NOMO-1 treated with DMSO at 0.1 percent for 48 hours (cell line): ENCODE data around the gene CAMTA1.
A peak's percentile ranks its signal among the peaks of the same experiment; 100 is the strongest.
"Not testable (repeated sequence)": the region's sequence is repeated elsewhere in the genome, so short reads cannot be mapped to it uniquely, and the experiment has no call there.

ENCODE experiments used
- DNase-seq: peaks from one replicate; lab custom pipeline; 2025; ENCODE audit not compliant: unreplicated experiment; lab: John Stamatoyannopoulos, UW

CAMTA1 gene

DNA sequence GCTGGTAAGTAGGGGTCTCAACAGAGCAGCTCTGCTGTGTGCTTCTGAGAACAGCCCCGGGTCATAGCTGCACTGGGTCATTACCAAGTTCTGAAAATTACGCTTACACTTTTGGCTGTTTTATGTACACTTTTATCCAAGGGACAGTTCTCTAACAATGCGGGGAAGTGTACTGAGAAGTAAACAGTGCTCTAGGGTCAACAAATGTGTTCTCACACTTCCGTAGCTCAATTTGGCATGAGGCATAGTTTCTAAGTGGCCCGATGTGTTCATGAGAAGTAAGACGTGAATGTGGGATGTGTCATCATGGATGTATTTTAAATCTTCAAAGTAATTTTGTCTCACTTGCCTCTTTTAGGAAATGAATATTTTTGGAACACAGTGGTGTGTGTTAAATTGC lies 975.0 kb downstream of the CAMTA1 start:
- DNase-seq: no peak

DNA sequence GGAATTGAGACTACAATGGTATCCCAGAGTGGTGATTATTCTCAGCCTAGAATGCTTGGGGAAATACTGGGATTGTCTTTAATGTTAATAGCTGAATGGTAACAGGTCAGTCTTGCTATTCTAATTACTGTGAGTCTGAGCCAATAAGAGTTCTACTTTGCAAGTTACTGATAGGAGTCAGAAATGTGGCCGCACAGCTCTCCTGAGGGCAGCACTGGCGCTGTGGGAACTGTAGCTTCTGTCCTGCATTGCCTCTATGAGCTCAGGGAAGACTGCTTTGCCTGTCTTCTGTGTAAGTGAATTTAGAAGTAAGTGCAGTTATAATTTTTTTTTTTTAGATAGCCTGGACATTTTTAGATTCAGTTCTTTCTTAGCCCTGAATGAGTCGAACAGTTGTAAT lies 975.8 kb downstream of the CAMTA1 start:
- no peak for DNase-seq

DNA sequence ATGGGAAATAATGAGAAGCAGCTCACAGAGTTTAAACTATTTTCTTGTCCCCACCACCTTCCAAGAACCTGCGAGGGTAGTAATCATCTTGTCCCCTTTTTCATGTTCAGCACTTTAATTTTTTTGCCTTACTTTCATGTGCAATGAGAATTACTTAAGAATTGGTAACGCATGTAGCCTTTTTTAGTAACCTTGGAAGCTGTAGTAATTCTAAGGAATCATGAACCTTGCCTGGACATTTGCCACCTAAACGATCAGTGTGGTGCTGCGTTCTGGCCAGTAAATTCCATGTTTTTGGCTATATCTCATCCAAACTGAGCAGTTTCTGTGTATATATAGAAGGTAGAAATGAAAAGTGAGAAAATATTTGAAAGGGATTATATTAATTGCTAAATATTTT lies 981.9 kb downstream of the CAMTA1 start:
- DNase-seq: no peak

DNA sequence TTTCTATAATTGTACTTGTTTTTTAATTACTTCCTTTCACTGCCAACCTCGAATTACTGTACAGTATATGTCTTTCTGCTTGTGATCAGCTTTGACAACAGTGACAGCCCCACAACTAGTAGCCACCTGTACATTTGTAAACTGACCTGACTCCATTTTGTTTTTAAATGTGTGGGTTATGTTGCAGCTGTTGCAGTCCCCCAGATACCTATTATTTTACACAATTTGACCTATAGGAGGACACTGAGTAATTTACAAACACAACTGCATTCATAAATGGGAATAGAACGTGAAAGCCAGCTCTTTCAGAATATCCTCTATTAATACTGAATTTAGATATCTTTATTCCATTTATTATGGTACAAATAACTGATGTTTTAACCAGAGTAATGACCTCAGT lies 983.3 kb downstream of the CAMTA1 start:
- no peak for DNase-seq

DNA sequence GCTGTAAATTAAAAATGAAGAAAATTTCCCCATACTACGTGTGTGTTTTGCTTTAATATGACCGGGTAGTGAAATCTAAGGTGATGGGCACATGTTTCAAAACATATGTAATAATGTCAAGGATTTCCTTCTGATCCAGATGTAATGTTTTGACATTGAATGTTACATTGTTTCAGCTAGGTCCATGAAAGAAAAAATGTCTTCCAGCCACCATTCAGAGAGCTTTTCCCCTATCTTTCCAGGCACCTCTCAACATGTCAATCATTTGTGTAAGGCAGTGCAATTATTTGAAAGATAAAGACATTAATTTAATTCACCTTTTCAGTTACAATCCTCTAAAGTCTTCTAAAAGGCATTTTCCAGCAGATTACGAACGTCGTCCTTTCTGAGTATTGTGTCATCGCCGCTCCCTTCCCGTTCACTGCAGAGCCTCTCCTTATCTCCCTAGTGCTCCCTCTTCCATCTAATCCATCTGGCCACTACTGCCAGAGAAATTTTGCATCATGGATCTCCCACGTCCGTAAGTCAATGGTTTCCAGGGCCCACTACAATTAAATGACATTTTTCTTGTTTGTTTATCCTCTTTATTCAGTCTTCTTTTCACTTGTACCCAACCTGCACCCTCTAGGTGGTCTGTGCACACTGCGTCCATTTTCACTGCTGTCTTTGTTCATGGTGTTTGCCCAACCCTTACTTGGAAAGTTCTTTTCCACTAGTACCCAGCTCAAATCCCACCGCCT lies 984.6 kb downstream of the CAMTA1 start:
- DNase-seq: no peak

DNA sequence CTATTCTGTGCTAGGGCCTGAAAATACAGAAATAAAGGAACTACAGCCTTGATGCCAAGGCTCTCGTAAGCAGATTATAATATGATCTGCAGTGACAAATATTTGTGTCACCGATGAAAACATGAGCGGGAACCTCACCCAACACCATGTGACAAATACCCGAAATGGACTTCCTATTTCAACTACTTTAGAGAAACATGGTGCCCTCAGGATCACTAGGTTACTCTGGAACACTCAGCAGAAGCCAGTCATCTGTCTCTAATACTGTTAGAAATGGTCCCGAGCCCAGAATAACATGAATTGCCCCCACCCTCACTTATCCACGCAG lies 985.4 kb downstream of the CAMTA1 start:
- DNase-seq: peak; percentile 43

DNA sequence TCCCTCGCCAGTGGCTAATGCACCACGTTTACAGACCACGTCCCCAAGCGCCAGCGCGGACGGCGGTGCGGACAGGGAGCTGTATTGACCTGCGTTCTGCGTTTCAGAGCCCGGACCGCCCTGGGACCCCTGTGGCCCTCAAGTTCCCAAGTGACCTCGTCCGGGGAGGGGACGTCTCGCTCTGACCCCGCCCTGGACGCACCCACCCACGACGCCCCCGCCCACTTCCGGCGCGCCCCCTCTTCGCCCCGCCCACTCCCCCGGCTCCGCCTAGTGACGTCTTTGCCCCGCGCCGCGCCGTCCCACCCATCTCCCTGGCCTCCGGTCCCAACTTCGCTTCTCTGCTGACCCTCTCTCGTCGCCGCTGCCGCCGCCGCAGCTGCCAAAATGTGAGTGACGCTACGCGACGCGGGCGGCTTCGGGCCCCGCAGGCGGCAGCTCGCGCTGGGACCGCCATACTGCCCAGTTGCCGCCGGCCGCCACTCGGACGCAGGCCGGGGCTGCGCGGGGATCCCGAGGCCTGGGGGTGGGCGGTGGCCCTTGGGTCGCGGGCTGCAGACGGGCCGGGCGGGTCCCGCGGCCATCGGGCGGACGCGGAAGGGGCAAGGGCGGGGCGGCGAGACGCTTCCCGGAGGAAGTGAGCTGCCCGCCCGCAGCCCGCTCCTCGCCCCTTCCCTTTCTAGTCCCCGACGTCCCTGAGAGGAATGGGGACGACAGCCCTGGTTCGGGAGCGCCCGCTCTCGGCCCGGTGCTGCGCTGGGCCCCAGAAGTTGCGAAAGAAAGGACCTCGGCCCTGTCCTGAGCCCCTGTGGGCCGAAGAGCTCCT lies 986.0 kb downstream of the CAMTA1 start, which contains the start of gene VAMP3:
TSS of gene VAMP3 (plus strand) at position 300 of the 826 bp plus-strand sequence. CDS start at position 388, 88 bp downstream.
- peak; percentile 70 for DNase-seq

DNA sequence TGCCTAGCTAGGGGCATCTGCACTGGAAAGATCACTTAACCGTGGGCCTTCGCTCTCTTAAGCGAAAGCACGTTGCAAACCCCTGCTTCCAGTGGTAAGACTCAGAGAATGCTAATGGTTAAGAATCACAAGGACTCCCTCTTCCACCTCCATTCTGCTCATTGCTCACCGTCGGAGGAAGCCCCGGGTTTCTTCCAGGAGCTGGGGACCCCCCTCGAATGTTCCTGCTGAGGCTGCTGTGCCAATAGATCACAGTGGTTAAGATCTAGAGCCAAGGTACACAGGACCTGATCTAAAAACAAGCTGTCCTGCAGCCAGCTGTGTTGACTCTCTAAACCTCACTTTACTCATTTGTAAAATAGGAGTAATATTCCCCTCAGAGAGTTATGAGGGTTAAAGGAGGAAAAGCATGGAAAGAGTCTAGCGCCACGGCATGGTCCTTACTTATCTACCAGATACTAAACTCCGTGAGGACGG lies 986.6 kb downstream of the CAMTA1 start:
- DNase-seq: no peak

DNA sequence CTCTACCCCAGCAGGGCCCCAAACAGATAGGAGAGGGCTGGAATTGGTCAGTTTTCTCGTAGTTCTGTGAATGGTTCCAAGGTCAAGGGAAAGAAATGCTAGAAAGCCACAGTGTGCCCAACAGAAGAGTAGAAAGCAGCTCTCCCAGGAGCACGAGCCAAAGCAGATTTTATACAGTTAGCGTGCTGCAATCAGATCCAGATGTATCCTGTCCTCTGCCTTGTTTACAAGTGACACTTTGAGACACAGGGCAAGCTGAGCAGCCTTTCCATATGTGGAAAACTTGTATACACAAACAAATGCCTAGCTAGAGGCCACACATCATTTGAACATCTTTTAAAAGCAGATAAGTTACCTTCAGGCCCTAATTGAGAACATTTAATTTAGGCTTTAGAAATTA lies 992.3 kb downstream of the CAMTA1 start:
- DNase-seq: no peak

DNA sequence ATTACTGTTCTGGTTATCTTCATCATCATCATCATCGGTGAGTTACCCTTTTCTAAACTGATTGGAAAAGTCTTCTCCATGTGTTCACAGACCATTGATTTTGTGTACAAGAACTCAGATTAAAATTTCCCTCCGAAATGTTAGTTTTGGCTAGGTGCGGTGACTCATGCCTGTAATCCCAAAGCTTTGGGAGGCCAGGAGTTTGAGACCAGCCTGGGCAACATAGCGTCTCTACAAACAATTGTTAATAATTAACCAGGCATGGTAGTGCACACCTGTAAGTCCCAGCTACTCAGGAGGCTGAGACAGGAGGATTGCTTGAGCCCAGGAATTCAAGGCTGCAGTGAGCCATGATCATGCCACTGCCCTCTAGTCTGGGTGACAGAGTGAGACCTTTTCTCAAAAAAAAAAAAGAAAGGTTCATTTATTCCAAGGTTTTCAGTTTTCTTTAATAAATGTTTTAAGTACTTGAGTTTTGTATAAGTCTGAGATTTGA lies 992.9 kb downstream of the CAMTA1 start:
- DNase-seq: no peak

DNA sequence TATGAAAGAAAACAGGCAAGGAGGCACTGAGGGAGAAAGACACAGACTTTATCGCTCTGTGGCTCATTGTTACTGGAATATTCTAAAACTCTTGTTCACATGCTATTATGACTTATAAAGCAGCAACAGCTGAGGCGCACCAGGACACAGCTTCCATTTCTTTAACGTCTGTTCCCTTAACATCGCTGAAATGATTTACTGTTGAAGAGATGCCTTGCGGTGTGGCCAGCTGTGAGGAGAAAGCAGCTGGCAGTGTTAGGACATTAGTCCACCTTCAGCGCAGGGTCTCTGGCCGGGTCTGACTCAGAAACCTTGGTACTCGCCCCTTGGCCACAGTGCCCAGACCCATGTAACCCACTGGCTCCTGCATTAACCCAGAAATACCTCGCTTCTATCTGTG lies 995.7 kb downstream of the CAMTA1 start:
- DNase-seq: no peak

DNA sequence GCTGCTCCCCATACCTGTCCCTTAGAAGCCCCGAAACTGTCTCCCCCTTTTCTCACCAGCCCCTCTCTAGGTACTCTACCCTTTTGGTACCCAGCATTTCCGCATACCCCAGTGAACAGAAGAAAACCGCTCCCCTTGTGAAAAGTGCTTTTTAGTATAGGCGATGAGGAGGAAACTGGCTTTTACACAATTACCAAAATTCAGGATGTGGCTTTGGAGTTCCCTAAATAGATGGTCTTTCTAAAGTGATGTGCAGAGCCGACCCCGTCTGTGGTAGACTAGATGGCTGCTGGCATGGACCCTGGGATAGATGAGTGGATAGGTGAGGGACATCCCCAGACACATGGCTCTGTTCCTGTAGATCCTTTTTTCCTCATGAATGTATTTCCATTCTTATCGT lies 996.2 kb downstream of the CAMTA1 start:
- DNase-seq: peak; percentile 46

DNA sequence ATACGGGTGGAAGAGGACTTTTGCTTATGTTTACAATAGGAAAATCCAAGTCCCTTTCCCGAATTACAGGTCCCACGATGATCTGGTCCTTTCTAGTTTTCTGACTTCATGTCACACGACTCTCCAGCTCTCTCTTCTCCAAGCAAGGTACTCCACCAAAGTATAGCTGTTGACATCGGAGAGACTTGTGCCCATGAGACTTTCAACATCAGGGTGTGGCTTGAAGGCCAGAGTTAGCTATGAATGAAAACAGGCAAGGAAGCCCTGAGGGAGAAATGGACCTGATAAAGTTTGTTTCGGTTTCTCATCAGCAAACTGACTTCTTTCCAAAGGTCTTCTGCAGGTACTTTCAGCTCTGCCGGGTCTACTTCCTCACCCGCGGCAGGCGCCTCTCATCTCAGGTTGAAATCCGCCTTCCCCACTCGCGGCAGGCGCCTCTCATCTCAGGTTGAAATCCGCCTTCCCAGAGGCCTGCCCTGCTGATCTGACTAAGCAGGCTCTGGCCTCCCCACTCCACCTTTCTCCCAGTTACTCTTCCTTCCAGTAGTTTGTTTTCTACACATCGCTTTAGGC lies 996.8 kb downstream of the CAMTA1 start:
- peak; percentile 79 for DNase-seq

DNA sequence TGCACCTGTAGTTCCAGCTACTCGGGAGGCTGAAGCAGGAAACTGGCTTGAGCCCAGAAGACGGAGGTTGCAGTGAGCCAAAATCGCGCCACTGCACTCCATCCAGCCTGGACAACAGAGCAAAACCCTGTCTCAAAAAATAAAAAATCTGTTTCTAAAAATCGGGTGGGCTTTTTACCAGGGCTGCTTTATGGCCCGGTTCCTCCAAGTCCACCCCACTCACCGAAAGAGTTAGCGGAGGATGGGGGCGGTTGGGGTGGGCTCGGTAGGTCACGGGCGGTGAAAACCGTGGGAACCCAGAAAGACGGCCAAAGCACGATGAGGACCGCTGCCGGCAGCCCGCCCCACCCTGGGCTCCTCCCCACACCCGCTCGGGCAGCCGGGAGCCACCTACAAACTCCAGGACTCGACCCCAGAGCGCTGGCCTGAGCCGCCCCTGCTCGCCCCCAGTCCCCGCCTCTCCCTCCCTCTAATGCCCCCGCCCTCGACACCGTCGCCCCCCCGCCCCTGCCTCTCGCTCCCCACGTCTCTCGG lies 998.0 kb downstream of the CAMTA1 start:
- DNase-seq: peak; percentile 7

DNA sequence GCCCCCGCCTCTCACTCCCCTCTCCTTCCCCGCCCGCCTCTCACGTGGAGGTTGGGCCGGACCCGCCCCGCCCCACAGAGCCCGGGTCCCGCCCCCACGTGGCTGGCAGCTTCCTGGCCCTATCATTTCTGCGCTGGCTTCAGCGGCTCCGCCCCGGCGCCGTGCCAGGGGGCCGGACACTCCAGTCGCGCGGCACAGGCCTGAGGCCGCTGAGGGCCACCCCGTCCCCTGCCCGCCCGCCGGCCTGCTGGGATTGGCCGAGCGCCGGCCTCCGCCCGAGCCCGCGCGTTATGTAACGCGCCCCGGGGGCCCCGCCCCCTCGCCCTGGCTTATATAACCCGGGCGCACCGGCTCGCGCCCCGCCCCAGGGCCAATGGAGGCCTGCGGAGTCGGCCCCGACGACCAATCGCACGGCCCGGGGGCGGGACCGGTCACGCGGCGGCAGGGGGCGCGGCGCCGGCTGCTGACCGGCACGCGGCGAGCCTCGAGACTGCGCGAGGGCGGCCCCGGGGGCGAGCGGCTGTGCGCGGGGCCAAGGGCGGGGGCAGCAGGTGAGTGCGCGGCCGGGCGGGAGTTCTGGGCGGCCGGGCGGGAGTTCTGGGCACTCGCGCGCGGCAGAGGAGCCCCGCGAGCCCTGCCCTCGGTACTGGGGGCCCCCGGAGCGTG lies 998.7 kb downstream of the CAMTA1 start, which contains the start of gene PER3:
TSS of gene PER3 (plus strand) at position 466 of the 666 bp plus-strand sequence. CDS start 587 bp downstream, outside the sequence.
- peak; percentile 83 for DNase-seq

DNA sequence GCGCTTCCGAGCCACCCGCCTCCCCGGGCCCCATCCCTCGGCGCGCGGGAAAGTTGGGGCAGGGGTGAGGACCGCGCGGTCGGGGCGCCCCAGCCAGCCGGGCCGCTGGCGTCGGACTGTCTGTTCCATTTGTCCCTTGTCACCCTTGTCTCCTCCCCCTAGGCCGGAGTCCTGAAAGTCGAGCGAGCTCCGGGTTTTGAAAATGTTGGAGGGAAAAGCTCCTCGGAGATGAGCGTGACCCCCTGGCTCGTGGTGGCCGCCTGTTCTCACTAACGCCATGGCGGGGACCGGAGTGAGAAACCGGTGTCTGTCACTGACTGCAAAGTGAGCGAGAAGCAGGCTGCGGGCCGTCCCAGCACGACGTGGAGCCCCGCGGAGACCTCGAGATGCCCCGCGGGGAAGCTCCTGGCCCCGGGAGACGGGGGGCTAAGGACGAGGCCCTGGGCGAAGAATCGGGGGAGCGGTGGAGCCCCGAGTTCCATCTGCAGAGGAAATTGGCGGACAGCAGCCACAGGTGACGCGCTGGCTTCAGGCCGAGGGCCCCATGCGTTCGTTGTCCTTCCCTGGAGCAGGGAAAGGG lies 999.3 kb downstream of the CAMTA1 start:
- no peak for DNase-seq

DNA sequence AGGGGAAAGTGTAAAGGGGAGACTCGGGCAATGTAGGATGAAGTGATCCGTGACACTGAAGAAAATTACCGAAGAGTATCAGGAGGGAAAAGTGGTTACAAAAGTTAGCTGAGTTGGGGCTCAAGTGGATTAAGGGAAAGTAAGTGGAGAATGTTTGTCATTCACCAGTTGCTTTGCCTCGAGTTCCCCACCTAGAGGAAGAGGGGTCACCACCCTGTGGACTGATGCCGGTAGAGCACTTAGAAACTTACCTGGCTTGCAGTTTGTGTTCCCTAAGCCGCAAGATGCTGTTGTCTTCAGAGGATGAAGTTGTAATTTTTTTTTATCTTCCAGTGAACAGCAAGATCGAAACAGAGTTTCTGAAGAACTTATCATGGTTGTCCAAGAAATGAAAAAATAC lies 999.9 kb downstream of the CAMTA1 start:
- DNase-seq: no peak

DNA sequence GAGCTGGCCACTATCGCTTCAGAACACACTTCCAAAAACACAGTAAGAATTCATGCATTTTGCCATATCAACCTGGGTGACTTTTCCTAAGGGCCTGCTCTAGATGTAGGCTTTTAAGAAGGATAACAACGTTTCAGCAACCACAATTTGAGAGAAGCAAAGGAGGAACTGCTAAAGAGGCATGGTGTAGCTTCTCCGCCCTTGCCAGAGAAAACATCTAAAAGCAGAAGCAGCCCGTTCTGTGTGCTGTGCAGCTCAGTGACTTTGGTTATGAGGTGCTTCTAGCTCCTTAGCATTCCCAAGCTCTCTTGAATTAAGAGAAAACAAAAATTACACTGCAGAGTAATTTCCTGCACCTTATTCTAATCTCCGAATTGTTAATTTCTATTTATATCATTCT lies 1001.5 kb downstream of the CAMTA1 start:
- DNase-seq: peak; percentile 42

DNA sequence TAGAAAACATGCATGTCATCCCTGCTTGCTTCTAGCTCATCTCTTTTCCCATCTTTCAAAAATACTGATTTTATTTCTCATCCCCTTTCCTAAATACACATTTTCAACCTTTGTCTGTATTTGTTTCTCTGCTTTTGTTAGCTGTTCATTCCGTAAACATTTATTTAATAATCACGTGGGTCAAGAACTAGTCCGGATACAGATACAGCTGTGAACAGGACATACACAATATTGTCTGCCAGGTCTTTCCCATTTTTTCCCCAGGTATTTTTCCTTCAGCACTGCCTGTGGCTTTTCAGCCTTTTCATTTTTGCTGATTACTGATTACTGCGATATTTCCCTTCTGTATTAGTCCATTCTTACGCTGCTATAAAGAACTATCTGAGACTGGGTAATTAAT lies 1004.6 kb downstream of the CAMTA1 start:
- DNase-seq: no peak

DNA sequence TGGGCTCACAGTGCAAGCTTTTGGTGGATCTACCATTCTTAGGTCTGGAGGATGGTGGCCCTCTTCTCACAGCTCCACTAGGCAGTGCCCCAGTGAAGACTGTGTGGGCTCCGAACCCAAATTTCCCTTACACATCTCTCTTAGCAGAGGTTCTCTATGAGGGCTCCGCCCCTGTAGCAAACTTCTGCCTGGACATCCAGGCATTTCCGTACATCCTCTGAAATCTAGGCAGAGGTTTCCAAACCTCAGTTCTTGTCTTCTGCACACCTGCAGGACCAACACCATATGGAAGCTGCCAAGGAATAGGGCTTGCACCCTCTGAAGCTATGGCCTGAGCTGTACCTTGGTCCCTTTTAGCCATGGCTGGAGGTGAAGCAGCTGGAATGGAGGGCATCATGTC lies 1005.8 kb downstream of the CAMTA1 start:
- DNase-seq: not testable (repeated sequence)
